GM04504 (cell line): ENCODE results near the gene GALNT14.

Experiments
- DNase-seq: peaks from one replicate; pipeline ENCODE4 v3.0.0-alpha.2; 2012; ENCODE audit warnings: low read depth

Gene GALNT14

DNA sequence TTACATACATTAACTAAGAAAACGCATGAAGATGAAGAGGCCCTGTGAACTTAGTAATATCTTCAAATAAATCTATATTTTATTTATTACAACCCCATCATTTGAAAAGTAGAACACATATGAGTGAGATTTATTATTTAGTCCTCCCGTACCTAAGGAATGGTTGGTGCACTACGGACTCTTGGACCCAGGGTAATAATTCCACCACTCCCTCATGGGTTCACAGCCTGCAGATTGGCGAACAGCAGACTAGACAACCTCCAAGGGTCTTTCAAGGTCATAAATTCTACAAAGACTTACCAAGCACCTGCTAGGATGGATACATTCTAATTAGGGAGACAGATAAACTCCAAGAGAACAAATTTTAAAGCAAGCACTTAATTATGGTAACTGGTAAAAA, 51.6 kb downstream of the GALNT14 start:
- DNase-seq = no peak

DNA sequence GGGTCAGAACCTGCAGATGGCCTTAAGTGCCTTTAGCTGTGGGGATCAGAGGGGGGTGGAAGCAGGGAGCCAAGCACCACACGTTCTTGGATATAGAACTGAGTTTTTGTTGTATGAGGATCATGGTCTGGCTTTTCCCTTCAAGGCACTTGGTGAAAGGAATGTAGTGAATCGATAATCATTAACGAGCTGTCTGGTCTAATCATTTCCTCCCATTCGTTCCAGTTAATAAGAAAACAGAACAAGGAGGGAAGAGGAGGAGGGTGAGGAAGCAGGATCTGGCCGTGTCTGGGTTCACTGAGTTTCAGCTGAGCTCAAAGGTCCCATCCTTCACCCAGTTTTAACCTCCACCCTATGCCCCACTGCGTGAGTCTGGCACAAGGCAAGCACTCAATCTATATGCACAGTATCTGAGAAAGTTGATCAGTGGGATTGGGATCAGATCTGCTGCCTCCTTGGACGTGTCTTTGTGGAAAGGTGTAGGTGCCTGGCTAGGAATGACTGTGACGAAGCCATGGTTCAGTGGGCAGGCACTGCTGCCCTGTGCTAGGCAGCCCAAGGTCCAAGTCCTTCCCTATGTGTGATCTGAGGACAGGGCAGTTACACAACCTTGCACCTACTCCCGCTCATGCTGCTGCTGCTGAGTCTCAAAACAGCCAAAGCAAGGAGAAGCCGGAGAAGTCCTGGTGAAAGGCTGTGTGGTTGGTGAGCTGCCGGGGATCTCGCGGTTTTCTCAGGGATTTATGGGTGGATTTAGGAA, 54.8 kb downstream of the GALNT14 start:
- no peak for DNase-seq

DNA sequence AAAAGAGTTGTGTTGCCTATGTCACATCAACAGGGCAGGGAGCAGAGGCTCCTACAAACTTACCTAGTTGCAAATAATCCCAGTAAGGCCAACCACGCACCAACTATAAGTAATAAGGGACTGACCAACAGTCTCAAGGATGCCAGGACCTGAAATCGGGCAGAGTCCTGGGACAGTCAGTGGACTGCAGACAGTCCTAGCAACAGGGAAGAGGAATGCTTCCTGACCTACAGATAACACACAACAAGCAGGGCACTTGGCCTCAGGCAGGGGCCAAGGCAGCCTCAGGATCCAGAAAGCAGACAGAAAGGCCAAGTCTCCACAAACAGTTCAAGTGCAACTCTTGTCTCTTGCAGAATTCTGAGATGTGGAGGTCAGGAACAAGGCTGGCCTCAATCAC, 56.2 kb downstream of the GALNT14 start:
- no peak for DNase-seq

DNA sequence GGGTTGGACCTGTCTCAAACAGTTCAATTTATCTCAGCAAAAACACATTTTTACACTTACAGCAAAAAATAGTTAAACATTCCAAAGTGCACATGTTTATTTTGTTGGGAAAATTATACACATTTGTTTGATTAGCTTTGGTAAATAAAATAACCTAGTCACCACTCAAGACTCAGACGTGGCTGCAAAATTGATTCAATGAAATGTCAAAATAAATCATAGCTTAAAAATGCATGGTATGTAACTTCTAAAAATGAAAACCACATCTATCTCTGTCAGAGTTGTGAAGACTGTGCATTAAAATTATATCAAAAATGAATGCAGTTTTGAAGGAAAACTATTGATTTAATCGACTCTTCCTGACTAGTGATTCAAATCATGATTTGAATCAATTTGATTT, 56.7 kb downstream of the GALNT14 start:
- DNase-seq = no peak

GRCh38 chr2:31080361-31080760, 57.9 kb downstream of the GALNT14 start:
- DNase-seq = no peak

GRCh38 chr2:31079665-31080064, 58.6 kb downstream of the GALNT14 start:
- no peak for DNase-seq

DNA sequence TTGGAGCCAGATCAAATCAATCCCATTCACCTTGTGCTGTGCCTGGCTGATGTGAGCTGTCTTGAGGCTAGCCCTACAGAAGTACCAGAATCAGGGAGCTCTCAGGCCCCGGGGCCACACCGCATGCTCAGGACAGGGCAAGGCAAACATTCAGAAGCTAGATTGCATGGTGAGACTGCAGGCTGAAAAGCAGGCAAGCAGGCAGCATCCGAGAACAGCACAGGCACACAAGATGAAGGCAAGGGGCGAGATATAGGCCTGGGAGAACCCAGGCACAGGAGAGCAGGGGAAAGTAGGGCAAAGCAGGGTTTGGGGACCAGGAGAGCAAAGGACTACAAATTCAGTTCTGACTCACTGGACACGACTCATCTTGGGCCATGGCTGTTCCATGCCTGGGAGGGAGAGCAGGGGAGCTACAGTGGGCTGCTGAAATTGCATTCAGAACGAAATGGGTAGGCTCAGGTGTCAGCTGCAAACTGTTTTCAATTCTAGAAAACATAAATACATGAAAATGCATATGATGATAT, 59.6 kb downstream of the GALNT14 start:
- no peak for DNase-seq

DNA sequence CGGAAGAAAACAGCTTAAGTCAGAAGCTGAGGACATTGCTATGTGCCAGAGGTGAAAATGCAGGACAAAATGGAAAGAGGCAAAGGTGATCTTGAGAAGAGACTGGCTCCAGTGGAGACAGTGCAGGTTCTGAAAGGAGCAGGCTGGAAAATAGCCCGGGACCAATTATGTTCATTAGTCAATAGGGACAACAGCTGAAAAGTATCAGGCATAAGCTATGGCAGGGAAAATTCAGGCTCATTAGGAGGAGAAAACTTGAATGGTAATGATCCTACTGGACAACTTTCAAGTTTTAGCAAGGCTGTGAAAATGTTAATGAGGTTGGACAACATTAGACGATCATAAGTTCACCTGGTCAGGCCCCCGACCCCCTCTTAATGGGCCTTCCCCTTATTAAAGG, 60.2 kb downstream of the GALNT14 start:
- DNase-seq = no peak

DNA sequence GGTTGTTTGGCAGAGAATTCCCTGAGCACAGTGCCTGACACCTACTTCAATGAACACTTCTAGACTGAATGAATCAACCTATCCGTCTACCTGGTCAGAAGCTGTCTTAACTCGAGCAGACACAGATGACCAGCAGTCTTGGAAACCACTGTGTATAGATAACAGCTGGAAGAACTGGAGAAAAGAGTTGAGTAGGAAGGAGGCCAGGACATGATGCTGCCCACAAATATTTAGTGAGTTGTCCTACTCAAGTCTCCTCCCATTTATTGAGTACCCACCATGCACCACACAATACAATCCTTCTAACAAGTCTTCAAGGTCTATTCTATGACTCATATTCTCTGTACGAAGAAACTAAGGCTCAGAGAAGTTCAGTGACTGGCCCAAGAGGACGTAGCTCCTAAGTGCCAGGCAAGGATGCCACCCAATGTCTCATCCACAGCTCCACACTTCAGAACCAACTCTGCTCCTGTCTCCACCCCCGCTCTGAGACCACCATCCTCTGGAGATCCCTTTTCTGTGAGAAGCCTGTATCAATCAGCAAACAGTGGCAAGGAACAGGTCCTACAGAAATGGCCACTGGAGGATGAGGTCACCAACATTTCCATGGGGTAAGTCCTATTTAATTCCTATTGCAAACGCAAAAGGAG, 62.2 kb downstream of the GALNT14 start:
- no peak for DNase-seq

DNA sequence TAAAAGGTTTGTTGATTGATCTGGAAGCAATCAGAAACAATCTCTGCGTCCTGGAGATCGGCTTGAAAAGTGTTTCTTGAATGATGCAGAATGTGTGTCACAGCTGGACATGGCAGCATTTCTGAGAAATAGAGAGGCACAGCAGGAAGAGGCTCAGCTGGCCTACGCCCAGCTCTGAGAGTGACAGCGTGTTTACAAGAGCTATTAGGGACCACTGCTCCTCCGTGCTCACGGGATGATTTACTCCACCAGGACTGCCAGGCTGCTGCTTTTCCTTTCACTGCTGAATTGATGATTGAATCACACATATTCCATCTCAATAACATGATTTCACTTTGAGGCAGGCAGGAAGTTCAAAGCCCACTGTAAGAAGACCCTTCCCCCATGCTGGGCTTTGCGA, 62.8 kb downstream of the GALNT14 start:
- no peak for DNase-seq

DNA sequence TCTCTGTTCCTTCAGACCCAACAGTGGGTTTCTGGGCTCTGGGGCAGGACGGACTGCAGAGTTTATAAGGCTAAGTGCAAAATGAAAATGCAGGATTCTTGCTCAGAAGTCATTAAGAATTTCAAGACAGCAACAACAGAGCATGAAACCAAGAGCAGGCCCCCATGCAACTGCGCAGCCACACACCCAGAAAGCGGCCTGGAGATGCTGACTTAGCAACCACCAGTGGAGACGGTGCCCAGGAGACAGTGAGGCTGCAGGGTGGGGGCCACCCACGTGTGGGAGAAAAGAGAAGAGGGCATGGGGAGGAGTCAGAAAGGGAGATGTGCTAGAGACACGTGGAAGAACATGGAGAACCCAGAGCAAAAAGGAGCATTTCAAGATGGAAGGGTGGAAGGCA, 66.5 kb downstream of the GALNT14 start:
- DNase-seq = no peak

DNA sequence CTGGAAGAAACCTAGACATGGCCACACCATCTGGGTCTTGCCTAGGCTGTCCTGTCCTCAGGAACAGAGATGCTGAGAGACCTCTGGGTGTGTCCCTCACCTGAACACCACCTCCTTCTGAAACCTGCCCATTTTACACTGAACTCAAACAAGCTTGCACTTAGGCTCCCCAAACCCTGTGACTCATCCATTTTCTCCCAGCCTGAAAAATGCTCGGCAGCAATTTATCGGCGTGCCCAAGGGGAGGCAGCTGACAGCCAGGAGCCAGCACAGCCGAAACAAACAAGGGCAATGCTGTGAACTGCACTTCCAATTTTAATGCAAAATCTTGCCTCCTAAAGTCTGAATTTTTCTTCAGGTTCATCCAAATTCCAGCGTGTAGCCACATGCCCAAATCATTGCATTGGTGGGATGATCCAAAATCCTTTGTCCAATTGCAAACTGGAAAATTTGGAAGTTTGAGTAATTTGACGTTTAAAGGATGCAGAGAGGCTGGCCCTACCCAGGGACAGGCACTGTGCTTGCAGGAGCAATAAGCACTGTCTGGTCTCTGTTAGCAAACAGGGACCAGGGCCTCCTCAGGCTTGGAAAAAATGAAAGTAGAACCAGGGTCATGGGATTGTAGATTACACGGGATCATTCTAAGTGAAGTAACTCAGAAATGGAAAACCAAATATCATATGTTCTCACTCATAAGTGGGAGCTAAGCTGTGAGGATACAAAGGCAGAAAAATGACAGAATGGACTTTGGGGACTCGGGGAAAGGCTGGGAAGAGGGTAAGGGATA, 67.7 kb downstream of the GALNT14 start:
- DNase-seq = no peak

DNA sequence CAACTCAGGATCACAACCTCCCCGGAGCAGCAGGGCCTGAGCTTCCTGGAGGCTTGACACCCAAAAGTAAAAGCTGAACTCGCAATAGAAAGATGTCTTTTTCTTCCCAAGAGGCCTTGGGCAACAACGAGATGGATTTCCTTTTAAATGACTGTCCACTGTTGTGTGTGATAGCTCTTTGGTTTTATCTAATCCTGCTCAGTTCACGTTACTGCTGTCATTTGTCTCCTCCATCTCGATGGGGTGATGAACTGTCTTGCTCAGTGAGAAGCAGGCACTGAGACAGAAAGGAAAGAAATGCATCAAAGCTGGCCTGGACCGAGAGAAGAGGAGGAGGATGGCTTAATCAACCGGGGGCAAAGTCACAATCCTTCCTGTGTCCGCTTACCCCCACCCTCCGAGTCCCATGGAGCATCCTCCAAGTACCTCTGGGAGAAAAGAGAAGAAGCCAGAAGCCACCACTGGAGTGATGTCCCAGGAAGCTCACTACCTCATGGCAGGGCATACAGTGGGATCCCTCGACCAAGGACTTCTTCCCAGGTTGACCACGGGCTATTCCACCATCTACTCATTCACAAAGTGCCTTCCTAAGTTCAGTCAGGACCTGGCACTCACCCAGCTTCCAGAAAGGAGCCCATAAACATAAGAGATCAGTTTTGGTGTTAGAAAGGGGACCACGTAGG, 68.5 kb downstream of the GALNT14 start:
- no peak for DNase-seq

- no peak for DNase-seq
These were observed 71.0 kb downstream of the GALNT14 start for GRCh38 chr2:31067259-31067658.

GRCh38 chr2:31066551-31066950, 71.7 kb downstream of the GALNT14 start:
- DNase-seq = no peak

DNA sequence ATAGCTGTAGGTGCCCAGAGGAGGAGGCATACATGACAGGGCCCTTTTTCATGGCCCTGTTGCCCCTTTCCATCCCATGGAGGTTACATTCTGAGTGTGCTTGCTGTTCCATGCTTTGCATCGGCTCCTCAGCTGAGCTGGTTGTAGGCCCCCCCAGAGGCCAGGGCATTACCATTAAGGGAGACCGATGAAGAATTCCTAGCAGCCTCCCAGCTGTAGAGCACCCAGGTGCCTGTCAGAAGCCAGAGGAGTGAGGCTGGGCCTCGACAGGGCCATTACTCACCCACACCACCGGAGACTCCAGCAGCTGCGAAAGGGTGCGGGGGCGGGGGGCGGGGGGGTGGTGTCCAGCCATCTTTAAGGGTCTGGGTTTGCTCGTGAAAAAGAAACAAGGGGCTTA, 72.2 kb downstream of the GALNT14 start:
- DNase-seq = no peak

DNA sequence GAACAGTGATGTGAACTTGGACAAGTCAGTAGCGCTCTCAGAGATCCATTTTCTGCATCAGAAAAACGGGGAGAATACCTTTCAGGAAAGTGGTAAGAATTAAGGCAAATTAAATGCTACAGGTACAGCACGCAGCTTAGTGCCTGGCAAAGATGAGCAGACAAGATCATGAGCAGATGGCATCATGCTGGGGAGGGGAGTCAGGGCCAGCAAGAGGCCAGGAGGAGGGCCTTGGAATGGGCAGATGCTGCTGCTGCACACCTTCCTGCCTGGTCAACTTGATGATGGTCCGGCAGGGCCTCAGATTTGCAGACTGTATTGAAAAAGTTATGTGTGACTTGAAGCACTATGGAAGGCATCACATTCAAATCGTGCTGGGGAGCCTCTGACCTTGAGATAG, 72.9 kb downstream of the GALNT14 start:
- no peak for DNase-seq

DNA sequence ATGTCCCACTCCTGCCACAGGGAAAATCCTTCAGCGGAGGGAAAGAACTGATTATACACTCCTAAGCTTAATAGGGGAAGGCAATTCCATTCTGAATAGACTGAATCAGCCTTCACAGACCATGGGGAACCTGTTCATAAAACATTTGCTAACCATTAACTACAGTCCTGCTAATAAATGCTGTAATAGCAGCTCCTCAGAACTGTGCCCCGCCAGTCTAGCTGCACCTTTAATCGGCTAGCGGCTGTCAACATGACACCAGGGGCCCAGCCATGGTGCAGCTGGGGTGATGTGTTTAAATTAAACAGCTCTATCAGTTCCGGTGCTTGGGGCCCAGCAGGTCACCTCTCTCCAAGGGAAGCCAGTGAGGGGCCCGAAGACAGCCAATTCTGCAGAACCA, 77.8 kb downstream of the GALNT14 start:
- no peak for DNase-seq

- DNase-seq = no peak
These were observed 79.9 kb downstream of the GALNT14 start for GRCh38 chr2:31058096-31059035.

- no peak for DNase-seq
These were observed 80.5 kb downstream of the GALNT14 start for GRCh38 chr2:31057691-31058090.

DNA sequence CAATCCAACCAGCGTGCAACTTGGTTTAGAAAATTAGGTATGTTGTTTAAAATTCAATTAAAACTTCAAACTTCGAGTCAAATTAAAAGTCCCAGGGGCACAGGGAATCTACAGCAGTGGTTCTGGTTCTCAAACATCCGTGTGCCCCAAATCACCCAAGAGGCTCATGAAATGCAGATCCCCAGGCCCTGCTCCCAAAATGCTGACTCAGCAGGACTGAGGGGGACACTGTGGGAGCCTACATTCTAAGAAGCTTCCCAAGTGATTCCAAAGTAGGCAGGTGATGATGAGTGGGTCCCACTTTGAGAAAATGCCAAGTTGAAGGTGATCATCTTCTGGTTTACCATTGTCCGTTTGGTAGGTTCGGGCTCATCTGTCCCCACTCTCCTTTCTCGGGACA, 82.3 kb downstream of the GALNT14 start:
- no peak for DNase-seq
